Activated naive CD4-positive, alpha-beta T cell treated with anti-CD3 and anti-CD28 coated beads, Interleukin-2, amount 10 ng/mL, durations not matched to agents 7 days and 5 days (primary cell): Measurements from ENCODE around the gene ATP2B2.

Source experiments
- CTCF ChIA-PET: fragments of 350-600 bp; sonication (Branson Sonifier 250); formaldehyde crosslinking; loops from one replicate; lab custom pipeline; 2021; ENCODE audit warnings: antibody characterized with exemption; lab: Charles Lee
- DNase-seq: peaks from one replicate; pipeline ENCODE4 v3.0.0-alpha.2; 2020
- H3K27ac Mint-ChIP-seq: one replicate; pipeline ENCODE4 v1.8.0; 2021; ENCODE audit warnings: mild to moderate bottlenecking, moderate library complexity, mixed read lengths
- H3K27me3 Mint-ChIP-seq: one replicate; pipeline ENCODE4 v1.8.0; 2021; ENCODE audit warnings: mild to moderate bottlenecking, mixed read lengths
- H3K36me3 Mint-ChIP-seq: one replicate; pipeline ENCODE4 v1.8.0; 2021; ENCODE audit warnings: mixed read lengths
- H3K4me1 Mint-ChIP-seq: one replicate; pipeline ENCODE4 v1.8.0; 2021; ENCODE audit warnings: mixed read lengths
- H3K4me3 Mint-ChIP-seq: one replicate; pipeline ENCODE4 v1.8.0; 2021; ENCODE audit warnings: mild to moderate bottlenecking, moderate library complexity, mixed read lengths
- H3K9me3 Mint-ChIP-seq: one replicate; pipeline ENCODE4 v1.8.0; 2021; ENCODE audit warnings: mixed read lengths

ATP2B2 gene

DNA sequence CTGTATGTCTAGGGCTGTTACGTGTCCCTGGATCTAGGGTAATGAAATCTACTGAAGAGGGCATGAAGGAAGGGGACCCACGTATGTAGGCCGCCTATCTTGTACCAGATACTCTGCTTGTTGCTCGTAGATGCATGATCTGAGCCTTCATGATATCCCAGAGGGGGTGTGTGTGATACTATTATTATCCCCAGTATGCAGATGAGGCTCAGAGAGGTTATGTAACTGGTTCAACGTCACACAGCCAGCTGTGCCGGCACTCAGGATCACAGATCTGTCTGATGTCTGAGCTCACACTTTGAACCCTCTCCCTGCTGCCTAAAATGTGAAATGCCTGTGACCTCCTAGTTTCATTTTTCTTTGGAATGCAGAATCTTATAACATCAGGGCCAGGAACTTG is 148.3 kb downstream of the ATP2B2 start:
- DNase-seq, result no peak
- no peaks in the 10 kb centered on the region for H3K4me1 Mint-ChIP-seq
- H3K27ac Mint-ChIP-seq, result no peak overlapping the region
- H3K9me3 Mint-ChIP-seq, result no peaks in the 10 kb centered on the region
- CTCF ChIA-PET, result interaction anchor here (1.7 kb wide), 1 partner anchor 17 kb away, joined by 5 read pairs; no protein-coding TSS in a partner anchor
- H3K27me3 Mint-ChIP-seq, result peaks cover 25% of the 10 kb centered on the region
- H3K4me3 Mint-ChIP-seq, result no peak overlapping the region
- no peaks in the 10 kb centered on the region for H3K36me3 Mint-ChIP-seq

DNA sequence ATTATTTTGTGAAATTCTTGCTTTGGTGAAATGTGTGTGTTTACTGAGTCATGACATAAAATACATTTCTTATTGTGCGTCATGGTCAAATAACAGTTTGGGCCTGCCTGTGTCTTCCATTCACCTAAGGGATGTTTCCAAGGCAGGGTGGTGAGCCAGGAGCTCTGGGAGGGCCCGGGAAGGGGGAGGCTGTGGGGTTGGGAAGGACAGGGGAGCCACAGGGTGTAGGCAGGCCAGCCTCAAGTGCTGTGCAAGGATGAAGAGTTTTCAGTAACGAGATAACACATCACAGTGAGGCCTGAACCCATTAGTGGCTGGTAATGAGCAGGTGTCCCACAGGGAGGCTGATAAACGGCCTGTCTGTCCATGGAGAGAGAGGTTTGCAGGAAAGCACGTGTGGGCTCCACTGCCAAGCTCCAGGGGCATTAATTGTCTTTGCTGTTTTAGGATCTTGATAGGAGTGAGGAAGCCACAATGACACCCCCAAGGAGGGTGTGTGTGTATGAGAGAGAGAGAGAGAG is 148.9 kb downstream of the ATP2B2 start:
- H3K4me3 Mint-ChIP-seq, result no peak overlapping the region
- peaks cover 25% of the 10 kb centered on the region for H3K27me3 Mint-ChIP-seq
- no peaks in the 10 kb centered on the region for H3K9me3 Mint-ChIP-seq
- no peak overlapping the region for H3K27ac Mint-ChIP-seq
- CTCF ChIA-PET, result no interaction called here
- H3K36me3 Mint-ChIP-seq, result no peaks in the 10 kb centered on the region
- DNase-seq, result no peak
- no peaks in the 10 kb centered on the region for H3K4me1 Mint-ChIP-seq

DNA sequence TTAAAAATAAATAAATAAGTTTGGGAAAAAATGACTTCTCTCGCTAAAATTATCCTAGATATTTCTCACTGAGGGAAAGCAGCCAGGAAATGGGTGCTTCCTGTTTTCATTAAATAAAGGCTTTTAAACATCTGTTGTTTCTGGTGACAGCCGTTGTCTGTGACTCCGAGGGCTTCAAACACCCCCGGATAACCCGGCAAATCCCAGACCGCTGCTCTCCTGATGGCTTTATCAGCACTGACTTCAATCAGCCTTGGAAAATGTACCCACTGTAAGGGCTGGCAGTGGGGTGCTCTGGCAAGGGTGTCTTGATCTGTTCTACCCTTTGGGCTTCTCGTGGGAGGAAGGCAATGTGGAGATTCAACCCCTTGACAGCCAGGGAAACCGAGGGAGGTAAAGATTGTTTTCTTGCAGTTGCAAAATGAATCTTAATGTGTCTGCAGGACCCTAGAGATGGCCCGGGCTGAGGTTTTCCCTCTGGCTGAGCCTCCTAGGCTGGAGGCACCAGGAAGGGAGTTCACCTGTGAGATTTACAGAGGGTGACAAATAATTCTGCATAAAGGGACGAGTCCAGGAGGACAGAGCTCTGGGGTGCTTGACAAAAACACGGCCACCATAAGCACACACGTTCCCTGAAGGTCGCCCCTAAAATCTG is 150.9 kb downstream of the ATP2B2 start:
- Mint-ChIP-seq H3K27ac (no peak overlapping the region), H3K36me3 (no peaks in the 10 kb centered on the region), H3K9me3 (no peaks in the 10 kb centered on the region), H3K4me1 (no peaks in the 10 kb centered on the region), H3K4me3 (no peak overlapping the region), H3K27me3 (peaks cover 21% of the 10 kb centered on the region)
- DNase-seq, result no peak
- CTCF ChIA-PET, result interaction anchor here (0.8 kb wide), 1 partner anchor 10 kb away, joined by 3 read pairs; no protein-coding TSS in a partner anchor

DNA sequence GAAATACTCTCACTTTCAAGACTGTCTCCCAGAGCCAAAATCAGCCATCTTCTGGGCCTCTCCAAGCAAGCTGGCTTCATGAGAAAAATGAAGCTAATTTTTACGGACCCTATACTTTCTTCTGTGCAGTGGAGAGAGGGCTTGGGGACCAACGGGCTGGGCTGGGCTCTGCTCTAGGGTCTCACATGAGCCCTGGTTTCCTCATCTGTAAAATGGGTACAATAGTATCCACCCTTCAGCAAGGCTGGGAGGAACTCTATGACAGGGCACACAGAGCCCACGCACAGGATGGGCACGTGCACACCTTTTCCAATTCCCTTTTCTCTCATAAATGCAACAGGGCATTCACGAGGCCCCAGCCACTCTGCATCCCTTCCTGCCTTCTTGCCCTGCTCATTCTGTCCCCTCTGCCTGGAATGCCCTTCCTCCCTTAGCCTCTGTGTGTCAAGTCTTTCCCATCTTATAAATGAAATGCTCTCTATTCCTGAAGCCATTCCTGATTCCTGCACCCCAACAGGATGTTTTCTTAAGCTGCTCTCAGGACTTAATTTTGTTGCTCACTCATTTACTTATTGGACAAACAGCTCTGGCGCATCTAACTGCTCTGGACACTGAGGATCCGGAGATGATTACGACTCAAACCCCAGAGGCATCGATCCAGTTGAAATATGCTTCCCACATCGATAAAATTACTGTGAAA is 151.6 kb downstream of the ATP2B2 start:
- Mint-ChIP-seq H3K4me3 (no peak overlapping the region), H3K9me3 (no peaks in the 10 kb centered on the region), H3K36me3 (no peaks in the 10 kb centered on the region), H3K27me3 (peaks cover 21% of the 10 kb centered on the region), H3K4me1 (no peaks in the 10 kb centered on the region), H3K27ac (no peak overlapping the region)
- CTCF ChIA-PET, result no interaction called here
- no peak for DNase-seq

DNA sequence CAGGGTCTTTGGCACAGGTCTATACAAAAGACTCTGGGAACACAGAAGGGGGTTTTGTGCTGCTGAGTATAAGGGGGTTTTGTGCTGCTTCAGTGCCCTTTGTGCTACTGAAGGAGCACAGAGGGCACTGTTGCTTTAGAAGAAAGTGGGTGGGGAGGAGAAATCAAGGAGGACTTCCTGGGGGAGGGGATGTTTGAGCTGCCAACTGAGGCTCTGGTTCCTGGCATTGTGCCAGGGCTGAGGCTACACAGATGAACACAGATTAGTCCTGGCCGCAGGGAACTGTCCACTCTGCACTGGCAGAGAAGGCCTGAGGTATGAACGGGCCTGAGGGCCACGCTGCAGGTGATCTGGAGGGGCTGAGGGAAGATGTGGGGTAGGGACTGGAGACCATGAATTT is 152.2 kb downstream of the ATP2B2 start:
- no peak for DNase-seq
- H3K4me3 Mint-ChIP-seq, result no peak overlapping the region
- no peaks in the 10 kb centered on the region for H3K36me3 Mint-ChIP-seq
- peaks cover 21% of the 10 kb centered on the region for H3K27me3 Mint-ChIP-seq
- no peaks in the 10 kb centered on the region for H3K9me3 Mint-ChIP-seq
- H3K27ac Mint-ChIP-seq, result no peak overlapping the region
- CTCF ChIA-PET, result no interaction called here
- H3K4me1 Mint-ChIP-seq, result no peaks in the 10 kb centered on the region

DNA sequence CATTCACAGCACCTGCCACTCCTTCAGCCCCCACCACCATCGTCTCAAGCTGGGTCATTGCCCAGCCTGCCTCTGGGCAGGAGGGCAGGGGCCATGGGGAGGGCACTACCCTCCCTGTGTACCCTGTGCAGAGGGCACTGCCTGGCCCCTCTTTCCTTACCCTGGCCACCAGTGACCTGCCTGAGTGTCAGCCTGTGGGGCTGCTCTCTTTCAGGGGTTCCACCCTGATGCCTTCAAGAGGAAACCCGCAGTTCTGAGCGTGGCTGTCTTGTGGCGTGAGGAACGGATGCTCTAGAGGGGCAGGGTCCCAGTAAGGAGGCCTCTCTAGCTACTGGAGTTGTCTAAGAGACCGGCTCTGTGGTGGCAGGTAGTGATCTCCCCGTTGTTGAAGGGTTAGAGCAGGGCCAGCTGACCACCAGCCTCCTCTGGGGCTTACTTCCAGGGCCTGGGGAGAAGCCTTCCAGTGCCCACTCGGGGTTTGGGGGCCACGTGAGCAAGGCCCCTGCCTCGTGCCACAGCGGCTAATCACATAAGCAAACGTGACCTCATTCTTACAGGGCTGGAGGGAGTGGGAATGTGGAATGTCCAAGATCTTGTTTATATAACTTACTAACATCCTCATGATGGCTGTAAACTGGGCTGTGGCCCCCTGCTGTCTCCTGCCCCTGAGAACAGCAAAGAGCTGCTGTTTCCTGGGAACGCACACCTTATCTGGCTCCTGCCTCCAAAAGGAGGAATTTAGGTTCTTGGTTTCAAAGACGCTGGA is 153.1 kb downstream of the ATP2B2 start:
- Mint-ChIP-seq H3K27ac (no peak overlapping the region), H3K4me1 (no peaks in the 10 kb centered on the region), H3K9me3 (no peaks in the 10 kb centered on the region), H3K4me3 (no peak overlapping the region), H3K36me3 (no peaks in the 10 kb centered on the region), H3K27me3 (peaks cover 21% of the 10 kb centered on the region)
- CTCF ChIA-PET, result interaction anchor here (1.0 kb wide), 1 partner anchor 13 kb away, joined by 3 read pairs; no protein-coding TSS in a partner anchor
- DNase-seq, result no peak

DNA sequence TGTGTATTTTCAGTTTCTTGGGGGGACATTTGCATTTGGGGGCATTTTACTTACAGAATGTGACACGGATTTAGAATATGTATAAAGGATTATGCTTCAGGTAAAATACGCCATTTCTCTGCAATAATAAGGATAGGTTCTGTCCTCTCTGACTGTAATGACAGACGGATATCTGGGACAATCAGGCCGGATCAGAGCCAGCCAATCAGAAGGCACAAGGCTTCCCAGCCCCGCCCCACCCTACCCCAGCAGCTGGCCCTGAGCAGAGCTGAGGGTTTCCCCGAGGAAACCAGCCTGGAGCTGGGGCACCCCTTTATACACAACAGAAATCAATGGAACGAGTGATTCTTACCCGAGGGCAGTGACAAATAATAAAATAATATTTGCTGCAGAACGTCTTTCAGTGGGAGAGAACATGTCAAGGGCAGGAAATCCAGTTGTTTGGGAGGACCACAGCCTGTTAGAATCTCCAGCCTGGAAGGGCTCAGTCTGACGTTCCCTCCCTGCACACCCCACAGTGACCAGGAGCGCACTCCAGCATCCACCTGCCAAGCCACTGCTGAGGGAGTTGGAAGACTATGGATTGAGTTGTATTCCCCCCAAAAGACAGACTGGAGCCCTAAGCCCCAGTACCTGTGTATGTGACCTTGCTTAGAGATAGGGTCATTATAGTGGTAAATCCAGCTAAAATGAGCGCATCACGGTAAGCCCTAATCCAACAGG is 154.2 kb downstream of the ATP2B2 start:
- H3K27me3 Mint-ChIP-seq, result peaks cover 21% of the 10 kb centered on the region
- DNase-seq, result no peak
- H3K27ac Mint-ChIP-seq, result no peak overlapping the region
- no peaks in the 10 kb centered on the region for H3K9me3 Mint-ChIP-seq
- H3K36me3 Mint-ChIP-seq, result no peaks in the 10 kb centered on the region
- CTCF ChIA-PET, result interaction anchor here (1.0 to 1.1 kb wide), 2 partner anchors 12 to 15 kb away, joined by 3 read pairs; no protein-coding TSS in a partner anchor
- H3K4me1 Mint-ChIP-seq, result no peaks in the 10 kb centered on the region
- H3K4me3 Mint-ChIP-seq, result no peak overlapping the region

DNA sequence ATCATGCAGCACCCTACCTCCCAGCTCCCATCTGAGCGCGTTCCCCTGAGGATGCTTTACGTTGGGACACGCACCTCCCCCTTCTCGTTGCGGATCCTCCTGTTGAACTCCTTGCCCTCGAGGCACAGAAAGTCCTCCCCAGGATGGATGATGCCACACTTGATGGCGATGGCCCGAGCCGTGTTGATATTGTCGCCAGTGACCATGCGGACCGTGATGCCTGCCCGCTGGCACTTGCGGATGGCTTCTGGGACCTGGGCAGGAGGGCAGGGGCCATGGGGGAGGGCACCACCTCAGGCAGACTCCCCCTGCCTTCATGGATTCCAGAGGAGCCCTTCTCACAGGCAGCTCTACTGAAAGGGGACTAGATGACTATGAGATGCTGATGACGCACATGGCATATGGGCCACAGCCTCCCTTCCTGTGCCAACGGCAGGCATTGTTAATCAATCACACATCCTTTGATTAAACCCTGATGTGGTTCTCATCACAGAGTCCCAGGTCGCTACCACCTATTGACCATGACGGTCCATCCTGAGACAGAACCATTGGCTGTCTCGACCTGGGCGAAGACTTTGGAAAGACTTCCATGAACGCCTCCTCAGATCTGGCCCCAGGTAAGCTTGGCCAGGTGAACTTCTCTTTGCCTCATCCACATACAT is 154.9 kb downstream of the ATP2B2 start:
- H3K4me3 Mint-ChIP-seq, result no peak overlapping the region
- H3K27me3 Mint-ChIP-seq, result peaks cover 21% of the 10 kb centered on the region
- H3K36me3 Mint-ChIP-seq, result no peaks in the 10 kb centered on the region
- no peaks in the 10 kb centered on the region for H3K4me1 Mint-ChIP-seq
- CTCF ChIA-PET, result interaction anchor here (1.1 kb wide), 1 partner anchor 16 kb away, joined by 3 read pairs; no protein-coding TSS in a partner anchor
- H3K9me3 Mint-ChIP-seq, result no peaks in the 10 kb centered on the region
- no peak for DNase-seq
- H3K27ac Mint-ChIP-seq, result no peak overlapping the region

DNA sequence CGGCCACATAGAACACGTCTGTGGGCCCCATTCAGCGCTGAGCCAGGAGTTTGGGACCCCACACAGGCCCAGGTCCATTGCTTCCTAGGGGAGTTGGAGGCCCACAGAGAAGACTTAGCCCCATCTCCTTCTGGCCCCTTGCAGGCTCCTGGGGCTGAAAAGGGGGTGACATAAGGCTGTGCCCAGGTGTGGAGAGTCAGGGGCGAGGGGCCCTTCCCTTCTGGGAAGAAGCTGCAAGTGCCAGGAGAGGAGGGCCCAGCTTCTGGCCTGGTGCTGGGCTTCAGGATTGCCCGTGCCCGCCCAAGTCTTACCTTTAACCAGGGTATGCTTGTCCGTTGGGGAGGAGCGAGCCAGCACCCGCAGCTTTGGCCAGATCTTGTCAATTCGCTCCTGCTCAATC is 155.6 kb downstream of the ATP2B2 start:
- H3K9me3 Mint-ChIP-seq, result no peaks in the 10 kb centered on the region
- H3K27me3 Mint-ChIP-seq, result peaks cover 21% of the 10 kb centered on the region
- no peak overlapping the region for H3K4me3 Mint-ChIP-seq
- H3K27ac Mint-ChIP-seq, result no peak overlapping the region
- no peaks in the 10 kb centered on the region for H3K4me1 Mint-ChIP-seq
- H3K36me3 Mint-ChIP-seq, result no peaks in the 10 kb centered on the region
- CTCF ChIA-PET, result no interaction called here
- no peak for DNase-seq

DNA sequence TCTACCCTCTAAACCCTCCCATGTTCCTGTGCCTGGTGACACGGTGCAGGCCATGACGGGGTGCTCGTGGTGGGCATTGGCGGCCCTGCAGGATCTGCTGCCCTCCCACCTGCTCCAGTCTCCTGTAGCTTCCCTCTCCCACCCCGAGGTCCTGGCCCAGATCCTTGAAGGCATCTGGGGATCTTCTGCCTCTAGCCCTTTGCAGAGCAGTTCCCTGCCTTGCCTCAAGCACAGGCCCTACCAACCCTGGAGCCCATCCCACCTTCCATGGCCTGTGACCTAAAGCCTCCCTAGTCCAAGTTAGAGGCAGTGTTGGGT is 157.0 kb downstream of the ATP2B2 start:
- Mint-ChIP-seq H3K27me3 (peaks cover 16% of the 10 kb centered on the region), H3K4me3 (no peak overlapping the region), H3K4me1 (no peaks in the 10 kb centered on the region), H3K27ac (no peak overlapping the region), H3K9me3 (no peaks in the 10 kb centered on the region), H3K36me3 (no peaks in the 10 kb centered on the region)
- CTCF ChIA-PET, result no interaction called here
- DNase-seq, result no peak

DNA sequence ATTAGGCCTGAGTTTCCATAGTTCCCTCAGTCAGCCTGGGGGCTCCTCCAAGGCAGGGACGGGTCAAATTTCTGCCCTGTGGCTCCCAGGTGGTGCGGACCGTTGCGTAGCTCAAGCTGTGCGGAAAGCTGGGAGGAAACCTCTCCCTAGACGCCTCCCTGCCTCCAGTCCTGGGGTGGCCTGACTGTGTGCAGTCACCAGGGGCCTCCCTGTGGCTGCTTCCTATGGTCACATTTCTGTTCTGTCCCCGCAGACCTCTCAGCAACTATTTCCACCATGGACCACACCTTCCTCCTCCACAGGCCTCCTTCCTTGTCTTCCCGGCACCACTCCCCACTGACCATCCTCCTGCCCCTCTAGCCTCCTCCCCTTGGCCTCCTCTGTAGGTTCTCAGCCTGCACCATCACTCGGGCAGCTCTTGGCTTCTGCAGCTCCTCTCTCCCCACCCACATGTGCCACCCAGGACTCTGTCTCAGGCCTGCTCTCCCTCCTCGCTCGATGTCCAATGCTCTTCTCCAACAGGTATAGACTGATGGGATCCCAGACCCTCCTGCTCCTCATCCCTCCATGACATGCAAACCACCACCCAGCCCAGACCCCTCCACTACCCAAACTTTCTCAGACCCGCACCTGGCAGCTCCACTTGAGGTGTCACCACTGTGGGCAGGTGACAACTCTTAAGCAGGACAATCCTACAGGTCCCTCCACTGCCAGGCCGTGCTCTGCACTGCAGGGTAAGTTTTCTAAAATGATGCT is 157.6 kb downstream of the ATP2B2 start:
- DNase-seq, result no peak
- Mint-ChIP-seq H3K27me3 (peaks cover 11% of the 10 kb centered on the region), H3K4me1 (no peaks in the 10 kb centered on the region), H3K27ac (no peak overlapping the region), H3K9me3 (no peaks in the 10 kb centered on the region), H3K4me3 (no peak overlapping the region), H3K36me3 (no peaks in the 10 kb centered on the region)
- CTCF ChIA-PET, result interaction anchor here (1.5 kb wide), 1 partner anchor 13 kb away, joined by 5 read pairs; no protein-coding TSS in a partner anchor

DNA sequence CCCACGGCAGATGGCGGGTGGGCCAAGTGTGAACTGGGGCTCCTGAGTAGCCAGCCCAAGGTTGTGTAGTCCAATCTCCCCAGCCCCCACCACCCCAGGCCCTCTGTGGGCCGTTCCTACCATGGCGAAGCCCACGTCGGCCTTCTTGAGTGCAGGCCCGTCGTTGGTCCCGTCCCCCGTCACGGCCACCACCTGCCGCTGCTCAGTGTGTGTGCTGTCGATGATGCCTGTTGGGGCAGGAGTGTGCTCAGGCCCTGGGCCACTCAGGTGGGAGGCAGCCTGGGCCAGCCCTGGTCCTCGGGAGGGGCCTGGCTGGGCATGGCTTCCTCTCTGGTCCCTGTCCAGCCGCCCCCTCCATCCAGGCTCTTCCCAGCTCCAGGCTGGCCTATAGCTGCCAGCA is 159.5 kb downstream of the ATP2B2 start:
- CTCF ChIA-PET, result interaction anchor here (1.2 to 3.6 kb wide), 3 partner anchors 15 to 393 kb away, joined by 3 to 24 read pairs (median 13); no protein-coding TSS in a partner anchor

More for the DNA sequence above, 159.5 kb downstream of the ATP2B2 start:
- peaks cover 4% of the 10 kb centered on the region for H3K27me3 Mint-ChIP-seq
- H3K27ac Mint-ChIP-seq, result no peak overlapping the region
- H3K9me3 Mint-ChIP-seq, result no peaks in the 10 kb centered on the region
- H3K4me3 Mint-ChIP-seq, result no peak overlapping the region
- no peak for DNase-seq
- H3K4me1 Mint-ChIP-seq, result no peaks in the 10 kb centered on the region
- H3K36me3 Mint-ChIP-seq, result no peaks in the 10 kb centered on the region
